Measurements from ENCODE around the gene STAMBPL1.

Gene STAMBPL1

GRCh38 chr10:88946965-88947590 lies 67.0 kb downstream of the STAMBPL1 start:
- DNase-seq (ENCODE audit: extremely low spot score) = no peak
- POLR2A ChIA-PET = no interaction called here
- CTCF ChIA-PET = interaction anchor here (0.6 to 1.3 kb wide), 2 partner anchors 12 to 396 kb away, joined by 4 to 6 read pairs; no protein-coding TSS in a partner anchor
- no peak for TF ChIP-seq TARDBP (IDR thresholded peaks at IDR 0.05)
- TF ChIP-seq ELF4 (IDR thresholded peaks at IDR 0.05) = no peak
- TF ChIP-seq PKNOX1 (IDR thresholded peaks at IDR 0.05) = no peak
- no peak for TF ChIP-seq CTBP1 (IDR thresholded peaks at IDR 0.05; ENCODE audit: borderline replicate concordance)
- no peak for TF ChIP-seq ZNF384 (IDR thresholded peaks at IDR 0.05)
- TF ChIP-seq LEF1 (IDR thresholded peaks at IDR 0.05; ENCODE audit: borderline replicate concordance) = no peak
- no peak for TF ChIP-seq L3MBTL2 (conservative IDR thresholded peaks at IDR 0.05)
- no peak for TF ChIP-seq SP1 (IDR thresholded peaks at IDR 0.05)
- no peak for TF ChIP-seq HDGF (IDR thresholded peaks at IDR 0.05; ENCODE audit: borderline replicate concordance)
- TF ChIP-seq NFRKB (IDR thresholded peaks at IDR 0.05) = no peak
- no peak for TF ChIP-seq FOXK2 (IDR thresholded peaks at IDR 0.05)
- TF ChIP-seq FOXM1 (IDR thresholded peaks at IDR 0.05; ENCODE audit: borderline replicate concordance) = no peak
- no peak for TF ChIP-seq SUZ12 (IDR thresholded peaks at IDR 0.05)
- no peak for TF ChIP-seq BHLHE40 (IDR thresholded peaks at IDR 0.05; ENCODE audit: borderline replicate concordance)
- no peak for TF ChIP-seq FOXA1 (IDR thresholded peaks at IDR 0.05)
- TF ChIP-seq ARNT (IDR thresholded peaks at IDR 0.05) = no peak

GRCh38 chr10:88949051-88949450 lies 69.0 kb downstream of the STAMBPL1 start:
- TF ChIP-seq L3MBTL2 (conservative IDR thresholded peaks at IDR 0.05) = no peak
- TF ChIP-seq BHLHE40 (IDR thresholded peaks at IDR 0.05; ENCODE audit: borderline replicate concordance) = no peak
- TF ChIP-seq NFRKB (IDR thresholded peaks at IDR 0.05) = no peak
- no peak for DNase-seq (ENCODE audit: extremely low spot score)
- POLR2A ChIA-PET = no interaction called here
- CTCF ChIA-PET = interaction anchor here (1.4 kb wide), 1 partner anchor 14 kb away, joined by 4 read pairs; no protein-coding TSS in a partner anchor

- POLR2A ChIA-PET = no interaction called here
- no peak for DNase-seq (ENCODE audit: extremely low spot score)
- TF ChIP-seq FOXM1 (IDR thresholded peaks at IDR 0.05; ENCODE audit: borderline replicate concordance) (no peak), SUZ12 (IDR thresholded peaks at IDR 0.05) (no peak)
- CTCF ChIA-PET = interaction anchor here (1.4 kb wide), 1 partner anchor 16 kb away, joined by 4 read pairs; no protein-coding TSS in a partner anchor
Observed at GRCh38 chr10:88949912-88950837, 70.1 kb downstream of the STAMBPL1 start.

- TF ChIP-seq SUZ12 (IDR thresholded peaks at IDR 0.05) = no peak
- TF ChIP-seq FOXA1 (IDR thresholded peaks at IDR 0.05) = no peak
- TF ChIP-seq ELF4 (IDR thresholded peaks at IDR 0.05) = no peak
- TF ChIP-seq TARDBP (IDR thresholded peaks at IDR 0.05) = no peak
- no peak for TF ChIP-seq PKNOX1 (IDR thresholded peaks at IDR 0.05)
- TF ChIP-seq ARNT (IDR thresholded peaks at IDR 0.05) = no peak
- no peak for TF ChIP-seq FOXK2 (IDR thresholded peaks at IDR 0.05)
- TF ChIP-seq FOXM1 (IDR thresholded peaks at IDR 0.05; ENCODE audit: borderline replicate concordance) = no peak
- no peak for TF ChIP-seq SP1 (IDR thresholded peaks at IDR 0.05)
- no peak for TF ChIP-seq L3MBTL2 (conservative IDR thresholded peaks at IDR 0.05)
- no peak for TF ChIP-seq HDGF (IDR thresholded peaks at IDR 0.05; ENCODE audit: borderline replicate concordance)
- TF ChIP-seq ZNF384 (IDR thresholded peaks at IDR 0.05) = no peak
- no peak for TF ChIP-seq CTBP1 (IDR thresholded peaks at IDR 0.05; ENCODE audit: borderline replicate concordance)
- TF ChIP-seq NFRKB (IDR thresholded peaks at IDR 0.05) = no peak
- no peak for TF ChIP-seq LEF1 (IDR thresholded peaks at IDR 0.05; ENCODE audit: borderline replicate concordance)
- no peak for TF ChIP-seq BHLHE40 (IDR thresholded peaks at IDR 0.05; ENCODE audit: borderline replicate concordance)
- CTCF ChIA-PET = no interaction called here
- DNase-seq (ENCODE audit: extremely low spot score) = no peak
- POLR2A ChIA-PET = no interaction called here
Observed at GRCh38 chr10:88952647-88953111, 72.6 kb downstream of the STAMBPL1 start, which contains the start of gene ACTA2. TSS of gene ACTA2 (minus strand) at chr10:88952773. CDS start at chr10:88948930, 3,843 bp downstream.

- CTCF ChIA-PET = no interaction called here
- POLR2A ChIA-PET = no interaction called here
- no peak for DNase-seq (ENCODE audit: extremely low spot score)
- no peak for TF ChIP-seq L3MBTL2 (conservative IDR thresholded peaks at IDR 0.05)
- no peak for TF ChIP-seq FOXM1 (IDR thresholded peaks at IDR 0.05; ENCODE audit: borderline replicate concordance)
- no peak for TF ChIP-seq PKNOX1 (IDR thresholded peaks at IDR 0.05)
- TF ChIP-seq FOXK2 (IDR thresholded peaks at IDR 0.05) = no peak
- no peak for TF ChIP-seq ARNT (IDR thresholded peaks at IDR 0.05)
- TF ChIP-seq SUZ12 (IDR thresholded peaks at IDR 0.05) = no peak
- no peak for TF ChIP-seq FOXA1 (IDR thresholded peaks at IDR 0.05)
- no peak for TF ChIP-seq SP1 (IDR thresholded peaks at IDR 0.05)
Observed at GRCh38 chr10:88953662-88954061, 73.6 kb downstream of the STAMBPL1 start.
